HEK293T (cell line): ENCODE results near the gene COL4A4.
"Not testable (repeated sequence)": the region's sequence is repeated elsewhere in the genome, so short reads cannot be mapped to it uniquely, and the experiment has no call there.

Source experiments
- CTCF ChIA-PET: fragments of 350-600 bp; formaldehyde crosslinking; extraction: SDS; loops from one replicate; lab custom pipeline; 2021; ENCODE audit warnings: antibody characterized with exemption, inconsistent platforms; lab: Yijun Ruan, JAX
- POLR2A ChIA-PET: fragments of 350-600 bp; formaldehyde crosslinking; extraction: SDS; loops from one replicate; lab custom pipeline; 2020; ENCODE audit warnings: antibody characterized with exemption, inconsistent platforms; lab: Yijun Ruan, JAX
- DNase-seq: peaks from one replicate; pipeline ENCODE4 v3.0.0; 2012; ENCODE audit warnings: mixed read lengths; ENCODE audit errors: extremely low spot score
- ARNT ChIP-seq: fragments of 450-650 bp; IDR thresholded peaks from 2 replicates; pipeline ENCODE4 v1.6.1; 2017; ENCODE audit warnings: mild to moderate bottlenecking
- BHLHE40 ChIP-seq: fragments of 450-650 bp; IDR thresholded peaks from 2 replicates; pipeline ENCODE4 v1.6.1; 2016; ENCODE audit warnings: mild to moderate bottlenecking, moderate library complexity, borderline replicate concordance
- CTBP1 ChIP-seq: fragments of 450-650 bp; IDR thresholded peaks from 2 replicates; pipeline ENCODE4 v1.6.1; 2016; ENCODE audit warnings: borderline replicate concordance
- ELF4 ChIP-seq: fragments of 450-650 bp; IDR thresholded peaks from 2 replicates; pipeline ENCODE4 v1.6.1; 2017; ENCODE audit warnings: antibody characterized with exemption
- FOXA1 ChIP-seq: fragments of 450-650 bp; IDR thresholded peaks from 2 replicates; pipeline ENCODE4 v1.6.1; 2016; ENCODE audit warnings: mild to moderate bottlenecking
- FOXK2 ChIP-seq: fragments of 450-650 bp; IDR thresholded peaks from 2 replicates; pipeline ENCODE4 v1.6.1; 2016; ENCODE audit warnings: mild to moderate bottlenecking
- FOXM1 ChIP-seq: fragments of 450-650 bp; IDR thresholded peaks from 2 replicates; pipeline ENCODE4 v1.6.1; 2017; ENCODE audit warnings: mild to moderate bottlenecking, borderline replicate concordance
- HDGF ChIP-seq: fragments of 450-650 bp; IDR thresholded peaks from 2 replicates; pipeline ENCODE4 v1.6.1; 2017; ENCODE audit warnings: antibody characterized with exemption, borderline replicate concordance
- L3MBTL2 ChIP-seq: fragments of 450-650 bp; conservative IDR thresholded peaks from 2 replicates; pipeline ENCODE4 v1.6.1; 2016; ENCODE audit warnings: mild to moderate bottlenecking
- LEF1 ChIP-seq: fragments of 450-650 bp; IDR thresholded peaks from 2 replicates; pipeline ENCODE4 v1.6.1; 2017; ENCODE audit warnings: mild to moderate bottlenecking, borderline replicate concordance
- NFRKB ChIP-seq: fragments of 450-650 bp; IDR thresholded peaks from 2 replicates; pipeline ENCODE4 v1.6.1; 2016; ENCODE audit warnings: mild to moderate bottlenecking, moderate library complexity
- SP1 ChIP-seq: fragments of 450-650 bp; IDR thresholded peaks from 2 replicates; pipeline ENCODE4 v1.6.1; 2017
- SUZ12 ChIP-seq: fragments of 450-650 bp; IDR thresholded peaks from 2 replicates; pipeline ENCODE4 v1.6.1; 2016; ENCODE audit warnings: mild to moderate bottlenecking
- TARDBP ChIP-seq: fragments of 450-650 bp; IDR thresholded peaks from 2 replicates; pipeline ENCODE4 v1.6.1; 2016
- ZNF384 ChIP-seq: fragments of 450-650 bp; IDR thresholded peaks from 2 replicates; pipeline ENCODE4 v1.6.1; 2016
- TF ChIP-seq, protein P1 (sequence below): fragments of 450-650 bp; IDR thresholded peaks from 2 replicates; pipeline ENCODE4 v1.6.1; 2016

COL4A4 gene

DNA sequence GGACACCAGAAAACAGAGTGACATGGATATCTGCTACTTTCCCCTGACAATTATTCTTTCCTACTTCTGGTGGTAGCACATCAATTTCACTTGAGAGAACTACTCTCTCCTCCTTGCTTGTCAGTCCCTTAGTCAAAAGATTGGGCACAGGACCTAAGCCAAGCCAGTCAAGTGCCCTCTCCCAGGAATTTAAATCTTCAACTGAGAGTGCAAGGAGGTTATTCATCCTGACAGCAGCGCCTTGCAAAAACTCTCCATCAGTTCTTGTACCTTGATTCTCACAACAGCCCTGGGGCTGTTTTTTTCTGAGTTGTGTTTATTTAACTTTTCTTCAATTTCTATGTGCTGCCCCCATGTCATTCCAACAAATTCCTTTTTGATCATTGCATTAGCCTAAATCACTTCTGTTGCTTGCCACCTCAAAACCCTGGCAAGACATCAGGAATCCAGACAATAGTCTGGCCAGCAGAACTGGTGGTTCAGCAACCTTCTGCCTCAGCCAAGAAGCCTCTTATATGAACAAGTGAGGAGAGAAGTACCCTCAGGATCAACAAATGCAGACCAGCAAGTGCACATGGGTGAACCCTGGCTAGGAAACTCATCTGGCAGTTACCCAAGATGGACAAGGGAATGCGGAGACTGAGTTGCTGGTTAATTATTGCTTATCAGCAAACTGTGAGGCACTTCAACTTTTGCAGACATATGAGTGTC is 19.8 kb upstream of the COL4A4 start:
- DNase-seq: no peak
- ChIA-PET CTCF (no interaction called here), POLR2A (no interaction called here)
- TF ChIP-seq LEF1 (no peak), FOXA1 (no peak), HDGF (no peak), BHLHE40 (no peak), CTBP1 (no peak), ARNT (no peak), NFRKB (no peak), TARDBP (no peak), FOXM1 (no peak), ELF4 (no peak), L3MBTL2 (no peak)

DNA sequence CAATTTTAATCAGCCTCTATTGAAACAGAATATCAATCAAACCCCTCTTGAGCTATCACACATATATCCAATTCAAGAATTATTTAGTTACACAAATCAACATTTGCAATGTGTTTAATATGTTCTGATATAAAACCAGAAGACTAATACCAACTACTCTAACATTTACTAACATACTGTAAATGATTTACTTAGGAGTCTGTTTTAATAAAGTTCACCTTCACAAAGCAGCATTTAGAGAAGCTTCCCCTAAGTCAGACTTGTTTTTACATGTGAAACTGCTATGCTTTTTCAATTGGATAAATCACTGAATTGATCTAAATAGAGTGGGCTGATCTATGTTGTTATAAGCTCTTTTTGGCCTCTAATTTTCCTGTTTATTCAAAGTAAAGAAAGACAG is 18.8 kb upstream of the COL4A4 start:
- ChIA-PET CTCF (no interaction called here), POLR2A (no interaction called here)
- no peak for TF ChIP-seq HDGF
- no peak for TF ChIP-seq NFRKB
- TF ChIP-seq ARNT: no peak
- TF ChIP-seq SUZ12: no peak
- no peak for TF ChIP-seq TARDBP
- no peak for TF ChIP-seq ZNF384
- TF ChIP-seq L3MBTL2: no peak
- no peak for TF ChIP-seq ELF4
- TF ChIP-seq FOXA1: no peak
- TF ChIP-seq LEF1: no peak
- TF ChIP-seq CTBP1: no peak
- TF ChIP-seq BHLHE40: no peak
- TF ChIP-seq FOXK2: no peak
- no peak for TF ChIP-seq FOXM1
- no peak for TF ChIP-seq SP1
- TF ChIP-seq, protein P1, sequence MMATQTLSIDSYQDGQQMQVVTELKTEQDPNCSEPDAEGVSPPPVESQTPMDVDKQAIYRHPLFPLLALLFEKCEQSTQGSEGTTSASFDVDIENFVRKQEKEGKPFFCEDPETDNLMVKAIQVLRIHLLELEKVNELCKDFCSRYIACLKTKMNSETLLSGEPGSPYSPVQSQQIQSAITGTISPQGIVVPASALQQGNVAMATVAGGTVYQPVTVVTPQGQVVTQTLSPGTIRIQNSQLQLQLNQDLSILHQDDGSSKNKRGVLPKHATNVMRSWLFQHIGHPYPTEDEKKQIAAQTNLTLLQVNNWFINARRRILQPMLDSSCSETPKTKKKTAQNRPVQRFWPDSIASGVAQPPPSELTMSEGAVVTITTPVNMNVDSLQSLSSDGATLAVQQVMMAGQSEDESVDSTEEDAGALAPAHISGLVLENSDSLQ: no peak
- DNase-seq: no peak

DNA sequence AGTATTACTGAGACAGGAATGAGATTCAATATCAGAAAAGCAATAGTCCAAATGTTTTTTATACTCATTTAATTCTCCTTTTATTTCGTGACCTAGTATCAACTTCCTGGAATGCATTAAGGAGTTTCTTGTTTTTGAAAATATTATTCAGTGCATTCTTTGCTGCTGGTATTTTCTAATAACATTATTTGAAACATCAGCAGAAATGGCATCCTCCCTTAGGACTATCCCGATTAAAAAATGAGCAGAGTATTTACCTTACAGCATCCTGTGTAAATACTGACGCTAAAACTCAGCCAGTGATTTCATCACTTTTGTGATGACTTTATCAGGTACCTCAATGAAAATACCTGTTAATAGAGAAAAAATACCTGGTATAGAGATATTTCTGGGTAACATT is 16.8 kb upstream of the COL4A4 start:
- ChIA-PET POLR2A (no interaction called here), CTCF (no interaction called here)
- TF ChIP-seq HDGF (no peak), SUZ12 (no peak), FOXA1 (no peak), BHLHE40 (no peak), FOXK2 (no peak)
- DNase-seq: no peak

DNA sequence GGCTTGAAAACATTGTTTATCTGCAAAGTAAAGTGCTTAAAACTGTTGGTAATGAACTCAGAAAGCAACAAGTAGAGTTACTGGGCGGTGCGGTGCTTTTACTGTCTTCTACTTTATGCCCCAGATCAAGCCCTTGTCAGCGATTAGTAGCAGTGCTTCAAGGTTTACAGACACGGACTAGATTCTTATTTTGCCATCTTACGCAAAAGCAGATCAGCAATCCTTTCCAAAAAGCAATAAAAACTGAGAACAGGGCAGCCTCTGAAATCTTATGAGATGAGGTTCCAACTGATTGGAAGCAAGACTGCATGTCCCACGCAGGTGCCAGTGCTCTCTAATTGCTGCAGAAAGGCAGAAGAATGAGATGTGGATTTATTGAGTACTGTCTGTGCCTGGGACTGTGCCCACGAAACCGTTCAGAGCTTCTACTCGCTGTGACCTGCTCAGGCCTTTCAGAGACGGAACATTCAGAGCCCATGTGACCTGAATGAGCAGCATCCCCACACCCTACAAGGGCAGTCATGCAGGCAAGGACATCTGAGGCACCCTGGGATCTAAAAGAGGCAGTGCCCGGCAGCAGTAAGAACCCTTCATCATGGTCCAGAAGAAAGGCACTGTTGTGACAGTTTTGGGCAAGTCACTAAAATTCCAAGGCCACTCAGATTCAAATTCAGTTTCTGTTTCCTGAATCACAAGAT is 16.1 kb upstream of the COL4A4 start:
- no peak for DNase-seq
- ChIA-PET POLR2A (no interaction called here), CTCF (no interaction called here)
- no peak for TF ChIP-seq NFRKB
- TF ChIP-seq BHLHE40: no peak
- TF ChIP-seq L3MBTL2: no peak

DNA sequence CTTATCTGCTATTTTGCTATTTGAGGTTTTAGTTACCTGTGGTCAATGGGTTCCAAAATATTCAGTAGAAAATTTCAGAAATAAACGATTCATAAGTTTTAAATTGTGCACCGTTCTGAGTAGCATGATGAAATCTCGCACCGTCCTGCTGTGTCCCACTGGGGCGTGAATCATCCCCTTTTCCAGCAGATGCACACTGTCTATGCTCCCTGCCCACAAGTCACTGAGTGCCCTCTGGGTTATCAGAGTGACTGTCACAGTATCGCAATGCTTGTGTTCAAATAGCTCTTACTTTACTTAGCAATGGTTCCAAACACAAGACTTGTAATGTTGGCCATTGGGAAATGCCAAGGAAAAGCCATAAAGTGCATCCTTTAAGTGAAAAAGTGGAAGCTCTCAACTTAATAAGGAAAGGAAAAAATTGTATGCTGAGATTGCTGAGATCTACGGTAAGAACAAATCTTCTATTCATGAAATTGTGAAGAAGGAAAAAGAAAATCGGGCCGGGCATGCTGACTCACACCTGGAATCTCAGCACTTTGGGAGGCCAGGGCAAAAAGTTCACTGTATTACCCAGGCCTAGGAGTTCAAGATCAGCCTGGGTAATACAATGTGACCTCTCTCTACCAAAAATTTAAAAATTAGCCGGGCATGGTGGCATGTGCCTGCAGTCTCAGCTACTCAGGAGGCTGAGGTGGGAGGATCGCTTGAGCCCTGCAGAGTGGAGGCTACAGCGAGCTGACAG is 13.8 kb upstream of the COL4A4 start:
- no peak for TF ChIP-seq SUZ12
- TF ChIP-seq ZNF384: no peak
- no peak for TF ChIP-seq ARNT
- TF ChIP-seq CTBP1: no peak
- no peak for TF ChIP-seq FOXM1
- TF ChIP-seq, protein P1: no peak
- TF ChIP-seq BHLHE40: no peak
- TF ChIP-seq FOXK2: no peak
- no peak for TF ChIP-seq L3MBTL2
- TF ChIP-seq NFRKB: no peak
- no peak for TF ChIP-seq FOXA1
- TF ChIP-seq TARDBP: no peak
- POLR2A ChIA-PET: no interaction called here
- DNase-seq: no peak
- CTCF ChIA-PET: no interaction called here

DNA sequence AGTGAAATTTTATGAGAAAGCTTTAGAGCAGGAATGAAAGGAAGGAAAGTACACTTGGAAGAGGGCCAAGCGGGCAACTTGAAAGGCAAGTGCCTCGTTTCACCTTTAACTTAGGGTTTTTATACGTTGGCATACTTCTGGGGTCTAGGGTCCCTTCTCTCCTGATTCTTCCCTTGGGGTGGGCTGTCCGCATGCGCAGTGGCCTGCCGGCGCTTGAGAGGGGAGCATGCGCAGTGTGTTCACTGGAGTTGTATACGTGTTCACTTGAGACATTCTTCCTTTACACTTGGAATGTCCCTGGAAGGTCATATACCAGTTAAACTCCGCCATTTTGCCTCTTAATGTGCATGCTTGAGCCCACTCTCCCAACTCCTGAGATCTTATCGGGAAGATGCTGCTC is 7.8 kb upstream of the COL4A4 start:
- DNase-seq, POLR2A ChIA-PET, CTCF ChIA-PET: not testable (repeated sequence)

DNA sequence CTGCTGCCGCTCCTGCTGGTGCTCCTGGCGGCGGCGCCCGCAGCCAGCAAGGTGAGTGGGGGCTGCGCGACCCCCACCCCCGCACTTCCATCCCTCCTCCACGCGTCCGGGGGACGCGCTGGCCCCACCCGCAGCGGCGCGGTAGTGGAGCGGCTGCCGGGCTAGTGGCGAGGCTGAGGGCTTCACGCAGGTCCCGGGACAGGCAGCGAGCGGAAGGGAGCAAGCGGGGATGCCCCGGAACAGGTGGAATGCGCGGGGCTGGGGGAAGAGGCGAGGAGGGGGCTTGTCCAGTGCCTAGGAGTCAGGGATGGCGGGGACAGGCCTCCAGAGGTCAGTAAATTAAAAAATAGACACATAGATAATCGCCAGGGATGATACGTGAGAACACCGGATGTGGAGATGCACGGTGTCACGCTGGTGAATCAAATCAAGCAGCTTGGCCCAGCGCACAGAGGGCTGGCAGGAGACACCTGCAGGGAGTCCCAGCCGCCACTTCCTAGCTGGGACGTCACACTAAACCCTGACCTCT is 822 bp upstream of the COL4A4 start:
- TF ChIP-seq, protein P1: no peak
- TF ChIP-seq FOXA1: no peak
- TF ChIP-seq HDGF: no peak
- TF ChIP-seq L3MBTL2: no peak
- TF ChIP-seq ELF4: no peak
- TF ChIP-seq ZNF384: no peak
- no peak for TF ChIP-seq LEF1
- TF ChIP-seq TARDBP: no peak
- TF ChIP-seq FOXK2: no peak
- TF ChIP-seq CTBP1: no peak
- TF ChIP-seq SUZ12: no peak
- no peak for TF ChIP-seq NFRKB
- no peak for TF ChIP-seq ARNT
- ChIA-PET CTCF (no interaction called here), POLR2A (no interaction called here)
- peak; percentile 12 for DNase-seq
